ENCODE results near the gene MOXD1. TPM values are rescaled to one million over a fixed set of nuclear protein-coding genes. Genes with fewer than 3 reads are reported as not detected.

MOXD1 gene
- total and polyA plus RNA-seq, 12 donors = 0.80 to 4.9 (median 1.9) TPM

DNA sequence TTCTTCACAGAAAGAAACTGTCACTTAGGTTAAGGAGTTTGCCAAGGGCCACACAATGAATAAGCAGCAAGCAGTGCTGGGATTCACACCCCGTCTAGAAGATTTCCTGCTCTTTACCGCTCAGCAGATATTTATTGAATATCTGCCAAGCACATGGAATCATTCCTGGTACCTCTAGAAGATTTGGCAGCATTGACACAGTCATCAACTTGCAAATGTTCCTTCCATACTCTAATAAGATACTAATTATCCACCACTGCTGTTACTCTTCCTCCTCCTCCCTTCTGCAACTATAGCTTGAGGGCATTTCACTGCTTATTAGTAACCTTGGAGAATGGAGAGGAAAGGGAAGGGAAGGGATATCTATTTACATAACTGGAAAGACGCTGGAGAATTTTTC lies 13.0 kb downstream of the MOXD1 start:
- TF ChIP-seq CTCF (IDR thresholded peaks at IDR 0.05) = no peak
- intact Hi-C loops (cut with DNase I) = no loop called here
- Histone ChIP-seq H3K4me1 (peaks cover 0 to under 1% (median 0%) of the 10 kb centered on the region in 9 donors), H3K27me3 (peaks cover 0 to 3% (median 0%) of the 10 kb centered on the region in 7 donors), H3K27ac (no peak overlapping the region), H3K4me3 (no peak overlapping the region), H3K9me3 (no peaks in the 10 kb centered on the region), H3K36me3 (no peaks in the 10 kb centered on the region)
- DNase-seq = no peak
- ATAC-seq = no peak
- 27 to 30% methylated on average over 3 of the region's 3 CpGs for WGBS, 2 donors

DNA sequence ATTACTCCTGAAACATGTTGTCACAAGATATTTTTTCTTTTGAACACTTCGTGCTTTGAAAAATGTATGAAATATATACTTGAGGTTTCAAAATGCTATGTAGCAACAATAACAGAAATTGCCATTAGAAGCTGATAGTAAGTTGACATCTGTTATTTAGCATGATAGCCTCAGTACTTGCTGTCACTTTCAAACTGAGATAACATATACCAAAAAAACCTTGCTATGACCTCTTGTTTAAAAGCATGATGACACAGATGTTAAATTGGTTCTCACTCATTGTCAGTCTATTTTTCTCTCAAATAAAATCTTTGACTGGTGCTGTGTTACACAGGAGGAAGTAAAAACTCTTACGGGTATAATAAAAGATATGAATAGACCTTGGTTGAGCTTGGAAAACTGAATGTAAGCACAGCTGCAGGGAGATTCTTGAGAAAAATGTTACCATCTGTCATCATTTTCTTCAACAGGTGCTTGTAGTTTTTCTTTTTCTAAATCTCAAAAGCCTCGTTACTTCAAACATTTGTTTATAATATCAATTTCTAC lies 18.6 kb downstream of the MOXD1 start:
- no peak overlapping the region for H3K4me3 ChIP-seq
- WGBS, 2 donors = 56 to 58% methylated on average over 3 of the region's 3 CpGs
- H3K4me1 ChIP-seq = peaks cover 0 to 10% (median 0%) of the 10 kb centered on the region in 9 donors
- intact Hi-C loops (cut with DNase I) = no loop called here
- H3K9me3 ChIP-seq = peaks cover 0 to 12% (median 0%) of the 10 kb centered on the region in 11 donors
- no peaks in the 10 kb centered on the region for H3K36me3 ChIP-seq
- no peak for TF ChIP-seq CTCF (IDR thresholded peaks at IDR 0.05)
- no peak for DNase-seq
- H3K27ac ChIP-seq = no peak overlapping the region
- no peak for ATAC-seq
- H3K27me3 ChIP-seq = no peaks in the 10 kb centered on the region

DNA sequence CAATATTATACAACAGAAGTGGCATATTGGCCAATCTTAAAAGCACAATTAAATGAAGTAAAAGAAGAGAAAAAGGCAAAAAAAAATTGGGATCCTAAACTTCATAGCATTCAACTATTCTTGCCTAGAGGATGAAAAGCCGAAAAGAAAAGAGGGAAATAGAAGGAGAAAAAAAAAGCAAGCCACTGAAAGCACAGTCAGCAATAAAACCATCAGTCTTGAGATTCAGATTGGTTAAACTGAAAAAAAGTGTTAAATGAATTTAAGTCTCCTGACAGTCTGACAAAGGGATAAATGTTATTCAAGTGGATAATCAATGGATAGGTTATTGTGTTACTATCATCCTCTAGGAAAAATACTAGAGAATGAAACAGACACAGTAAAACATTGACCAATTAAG lies 19.9 kb downstream of the MOXD1 start:
- Histone ChIP-seq H3K27ac (no peak overlapping the region), H3K9me3 (peaks cover 0 to 12% (median 0%) of the 10 kb centered on the region in 11 donors), H3K36me3 (no peaks in the 10 kb centered on the region), H3K4me3 (no peak overlapping the region), H3K27me3 (no peaks in the 10 kb centered on the region), H3K4me1 (peaks cover 0 to 10% (median 0%) of the 10 kb centered on the region in 9 donors)
- ATAC-seq (no peak), DNase-seq (no peak)
- intact Hi-C loops (cut with DNase I) = no loop called here
- WGBS, 2 donors = 83 to 89% methylated on average over 1 of the region's 1 CpG
- no peak for TF ChIP-seq CTCF (IDR thresholded peaks at IDR 0.05)

DNA sequence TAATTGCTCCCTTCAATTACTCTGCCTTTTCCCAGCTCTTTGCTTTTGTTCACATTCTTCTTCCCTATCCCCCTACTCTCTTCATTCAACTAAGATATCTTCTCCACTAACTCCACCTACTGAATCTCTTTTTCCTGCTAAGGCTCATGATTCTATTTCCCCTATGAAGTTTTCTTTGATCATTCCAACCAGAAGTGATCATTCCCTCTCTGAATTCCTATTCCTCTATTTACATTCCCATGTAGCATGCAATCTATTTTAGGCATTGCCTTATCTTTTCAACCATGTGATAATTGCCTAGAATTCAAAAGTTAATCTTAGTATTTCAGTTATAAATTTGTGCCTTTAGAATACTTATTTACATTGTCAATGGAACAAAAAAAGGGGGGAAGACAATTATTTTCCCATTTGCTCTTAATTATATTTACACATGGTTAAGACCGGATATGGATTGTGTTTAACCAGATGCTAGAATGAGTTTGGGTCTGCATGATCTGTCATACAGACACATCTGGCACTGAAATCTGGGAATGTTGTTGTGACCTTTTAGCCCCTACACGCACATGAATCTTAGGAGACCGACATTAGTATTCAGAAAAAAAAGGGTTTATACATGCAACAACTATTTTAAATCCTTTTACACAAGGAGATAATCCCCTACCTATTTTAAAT lies 20.8 kb downstream of the MOXD1 start:
- H3K9me3 ChIP-seq = peaks cover 0 to 12% (median 0%) of the 10 kb centered on the region in 11 donors
- H3K36me3 ChIP-seq = no peaks in the 10 kb centered on the region
- intact Hi-C loops (cut with DNase I) = no loop called here
- WGBS, 2 donors = 55 to 69% methylated on average over 3 of the region's 3 CpGs
- no peak overlapping the region for H3K27ac ChIP-seq
- ATAC-seq (no peak), DNase-seq (no peak)
- H3K27me3 ChIP-seq = no peaks in the 10 kb centered on the region
- peaks cover 0 to 10% (median 0%) of the 10 kb centered on the region in 9 donors for H3K4me1 ChIP-seq
- no peak for TF ChIP-seq CTCF (IDR thresholded peaks at IDR 0.05)
- H3K4me3 ChIP-seq = no peak overlapping the region
